Measurements from ENCODE around the gene FHIT. TPM values are rescaled to one million over a fixed set of nuclear protein-coding genes. Genes with fewer than 3 reads are reported as not detected.

The FHIT gene
- total and polyA plus RNA-seq, 4 donors, result 2.1 to 14.7 (median 6.6) TPM

- no peak overlapping the region for H3K9ac ChIP-seq (ENCODE audit: low read depth in 1 of 2, low read length in 2 of 2)
- TF ChIP-seq SP1 (IDR thresholded peaks at IDR 0.05) (no peak), MAX (IDR thresholded peaks at IDR 0.05) (no peak), FOXA1 (IDR thresholded peaks at IDR 0.05) (no peak), REST (IDR thresholded peaks at IDR 0.05) (no peak), TAF1 (conservative IDR thresholded peaks at IDR 0.05) (no peak), HNF4A (conservative IDR thresholded peaks at IDR 0.05) (no peak), ATF3 (IDR thresholded peaks at IDR 0.05) (no peak), HNF4G (IDR thresholded peaks at IDR 0.05) (no peak), CTCF (IDR thresholded peaks at IDR 0.05; ENCODE audit: low read depth, low read length, missing input control) (no peak), FOXA2 (IDR thresholded peaks at IDR 0.05) (no peak), YY1 (IDR thresholded peaks at IDR 0.05) (no peak), ZBTB33 (IDR thresholded peaks at IDR 0.05) (no peak), NR2F2 (IDR thresholded peaks at IDR 0.05) (no peak), JUND (IDR thresholded peaks at IDR 0.05) (no peak), EGR1 (IDR thresholded peaks at IDR 0.05; ENCODE audit: low read depth in 2 of 2) (no peak), GABPA (IDR thresholded peaks at IDR 0.05 in 1 of 2, conservative IDR thresholded peaks at IDR 0.05 in 1 of 2) (no peak), RXRA (IDR thresholded peaks at IDR 0.05) (no peak), RAD21 (IDR thresholded peaks at IDR 0.05) (no peak)
- peaks cover 0 to 11% (median 4%) of the 10 kb centered on the region in 4 donors for H3K9me3 ChIP-seq (ENCODE audit: control insufficient read depth in 4 of 4, low read length in 3 of 4)
- 90% methylated on average over 5 of the region's 5 CpGs for WGBS
- no peaks in the 10 kb centered on the region for H3K27me3 ChIP-seq (ENCODE audit: control insufficient read depth in 4 of 4, insufficient read depth in 4 of 4, low read length in 3 of 4)
- no peak for DNase-seq (ENCODE audit: low spot score)
- H3K4me3 ChIP-seq (ENCODE audit: low read depth in 1 of 3, low read length in 3 of 3), result no peak overlapping the region
- H3K27ac ChIP-seq (ENCODE audit: low read depth in 1 of 2, low read length in 2 of 2), result no peak overlapping the region
- H3K4me1 ChIP-seq (ENCODE audit: control insufficient read depth in 4 of 4, insufficient read depth in 4 of 4, low read length in 3 of 4), result no peaks in the 10 kb centered on the region
- H3K36me3 ChIP-seq (ENCODE audit: control insufficient read depth in 4 of 4, insufficient read depth in 3 of 4, low read depth in 1 of 4, low read length in 3 of 4), result no peaks in the 10 kb centered on the region
Measured at GRCh38 chr3:60953351-60953750, 297.9 kb downstream of the FHIT start.

All from liver (tissue), 9 donors.